KMS-11 (cell line): ENCODE data around the gene CTDSP2.

Experiments used
- H2AFZ ChIP-seq: fragments of 200-600 bp; sonication (generic); 2 replicates; pipeline ENCODE4 v1.6.1; 2016; ENCODE audit warnings: antibody characterized with exemption, mixed run types, low read depth
- H3K27ac ChIP-seq: fragments of 200-600 bp; sonication (generic); 2 replicates; pipeline ENCODE4 v1.6.1; 2016; ENCODE audit warnings: mild to moderate bottlenecking, mixed run types
- H3K27me3 ChIP-seq: fragments of 200-600 bp; sonication (generic); 2 replicates; pipeline ENCODE4 v1.6.1; 2017; ENCODE audit warnings: mild to moderate bottlenecking, low read depth, mixed run types, moderate library complexity; ENCODE audit not compliant: insufficient read depth
- H3K36me3 ChIP-seq: fragments of 200-600 bp; sonication (generic); 2 replicates; pipeline ENCODE4 v1.6.1; 2017; ENCODE audit warnings: mild to moderate bottlenecking, mixed run types; ENCODE audit not compliant: insufficient read depth
- H3K4me1 ChIP-seq: fragments of 200-600 bp; sonication (generic); 2 replicates; pipeline ENCODE4 v1.6.1; 2016; ENCODE audit warnings: mild to moderate bottlenecking, low read depth, mixed run types; ENCODE audit not compliant: poor library complexity, severe bottlenecking
- H3K4me2 ChIP-seq: fragments of 200-600 bp; sonication (generic); 2 replicates; pipeline ENCODE4 v1.7.0; 2016; ENCODE audit warnings: mild to moderate bottlenecking, mixed run types
- H3K4me3 ChIP-seq: fragments of 200-600 bp; sonication (generic); IDR thresholded peaks from 2 replicates; pipeline ENCODE4 v1.6.1; 2017; ENCODE audit warnings: low read depth, low read length, mixed read lengths; ENCODE audit not compliant: insufficient read depth
- H3K79me2 ChIP-seq: fragments of 200-600 bp; sonication (generic); 2 replicates; pipeline ENCODE4 v1.6.1; 2016; ENCODE audit warnings: low read depth, mixed run types; ENCODE audit not compliant: insufficient read depth
- H3K9ac ChIP-seq: fragments of 200-600 bp; sonication (generic); 2 replicates; pipeline ENCODE4 v1.6.1; 2016; ENCODE audit warnings: mild to moderate bottlenecking, mixed run types
- H4K20me1 ChIP-seq: fragments of 200-600 bp; sonication (generic); 2 replicates; pipeline ENCODE4 v1.6.1; 2016; ENCODE audit warnings: mild to moderate bottlenecking, mixed run types; ENCODE audit not compliant: insufficient read depth
- TF ChIP-seq, protein P1 (sequence below): fragments of 200-600 bp; sonication (generic); conservative IDR thresholded peaks from 2 replicates; pipeline ENCODE4 v1.6.1; 2017; ENCODE audit warnings: low read depth, mild to moderate bottlenecking, antibody characterized with exemption, low read length, moderate library complexity, mixed read lengths

Gene CTDSP2

DNA sequence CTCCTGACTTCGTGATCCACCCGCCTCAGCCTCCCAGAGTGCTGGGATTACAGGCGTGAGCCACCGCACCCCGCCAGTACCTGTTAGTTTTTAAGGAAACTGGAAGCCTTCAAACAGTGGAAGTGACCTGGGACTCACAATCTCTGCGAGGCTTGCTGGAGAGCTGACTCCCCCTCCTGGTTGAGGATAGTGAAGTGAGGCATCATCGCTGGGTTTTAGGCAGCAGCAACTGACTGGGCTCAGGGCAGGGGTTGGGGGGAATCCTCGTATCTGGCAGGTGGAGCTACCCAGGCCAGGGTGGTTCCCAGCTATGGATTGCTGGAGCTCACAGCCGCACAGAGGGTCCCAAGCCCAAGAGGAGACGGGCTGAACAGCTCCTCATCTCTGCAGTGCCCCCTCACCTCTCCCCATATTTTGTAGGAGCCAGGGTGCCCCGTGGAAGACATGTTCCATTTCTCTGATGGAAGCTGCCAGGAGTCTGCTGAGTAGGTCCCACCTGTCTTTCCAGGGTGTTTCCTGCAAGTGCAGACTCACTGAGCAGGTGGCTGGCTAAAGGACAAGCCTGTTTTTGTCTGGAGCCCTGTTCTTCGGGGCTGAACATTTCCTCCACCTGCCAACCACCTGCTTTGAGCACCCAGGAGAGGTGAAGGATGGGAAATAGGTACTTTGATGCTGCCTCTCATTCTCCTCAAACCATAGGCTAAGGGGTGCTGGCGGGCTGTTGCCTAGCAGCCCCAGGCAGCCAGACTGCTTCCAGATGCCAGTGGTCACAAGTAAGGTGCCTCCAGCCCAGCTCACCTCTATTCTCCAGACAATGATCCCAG lies 31.1 kb downstream of the CTDSP2 start:
- H3K27ac ChIP-seq, result no peak overlapping the region
- no peak overlapping the region for H2AFZ ChIP-seq
- TF ChIP-seq, protein P1, sequence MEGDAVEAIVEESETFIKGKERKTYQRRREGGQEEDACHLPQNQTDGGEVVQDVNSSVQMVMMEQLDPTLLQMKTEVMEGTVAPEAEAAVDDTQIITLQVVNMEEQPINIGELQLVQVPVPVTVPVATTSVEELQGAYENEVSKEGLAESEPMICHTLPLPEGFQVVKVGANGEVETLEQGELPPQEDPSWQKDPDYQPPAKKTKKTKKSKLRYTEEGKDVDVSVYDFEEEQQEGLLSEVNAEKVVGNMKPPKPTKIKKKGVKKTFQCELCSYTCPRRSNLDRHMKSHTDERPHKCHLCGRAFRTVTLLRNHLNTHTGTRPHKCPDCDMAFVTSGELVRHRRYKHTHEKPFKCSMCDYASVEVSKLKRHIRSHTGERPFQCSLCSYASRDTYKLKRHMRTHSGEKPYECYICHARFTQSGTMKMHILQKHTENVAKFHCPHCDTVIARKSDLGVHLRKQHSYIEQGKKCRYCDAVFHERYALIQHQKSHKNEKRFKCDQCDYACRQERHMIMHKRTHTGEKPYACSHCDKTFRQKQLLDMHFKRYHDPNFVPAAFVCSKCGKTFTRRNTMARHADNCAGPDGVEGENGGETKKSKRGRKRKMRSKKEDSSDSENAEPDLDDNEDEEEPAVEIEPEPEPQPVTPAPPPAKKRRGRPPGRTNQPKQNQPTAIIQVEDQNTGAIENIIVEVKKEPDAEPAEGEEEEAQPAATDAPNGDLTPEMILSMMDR, result no peak
- no peak overlapping the region for H3K4me3 ChIP-seq
- H4K20me1 ChIP-seq, result no peaks in the 10 kb centered on the region
- no peak overlapping the region for H3K9ac ChIP-seq
- no peaks in the 10 kb centered on the region for H3K79me2 ChIP-seq
- no peak overlapping the region for H3K4me2 ChIP-seq
- no peaks in the 10 kb centered on the region for H3K27me3 ChIP-seq
- H3K36me3 ChIP-seq, result no peaks in the 10 kb centered on the region
- no peaks in the 10 kb centered on the region for H3K4me1 ChIP-seq

DNA sequence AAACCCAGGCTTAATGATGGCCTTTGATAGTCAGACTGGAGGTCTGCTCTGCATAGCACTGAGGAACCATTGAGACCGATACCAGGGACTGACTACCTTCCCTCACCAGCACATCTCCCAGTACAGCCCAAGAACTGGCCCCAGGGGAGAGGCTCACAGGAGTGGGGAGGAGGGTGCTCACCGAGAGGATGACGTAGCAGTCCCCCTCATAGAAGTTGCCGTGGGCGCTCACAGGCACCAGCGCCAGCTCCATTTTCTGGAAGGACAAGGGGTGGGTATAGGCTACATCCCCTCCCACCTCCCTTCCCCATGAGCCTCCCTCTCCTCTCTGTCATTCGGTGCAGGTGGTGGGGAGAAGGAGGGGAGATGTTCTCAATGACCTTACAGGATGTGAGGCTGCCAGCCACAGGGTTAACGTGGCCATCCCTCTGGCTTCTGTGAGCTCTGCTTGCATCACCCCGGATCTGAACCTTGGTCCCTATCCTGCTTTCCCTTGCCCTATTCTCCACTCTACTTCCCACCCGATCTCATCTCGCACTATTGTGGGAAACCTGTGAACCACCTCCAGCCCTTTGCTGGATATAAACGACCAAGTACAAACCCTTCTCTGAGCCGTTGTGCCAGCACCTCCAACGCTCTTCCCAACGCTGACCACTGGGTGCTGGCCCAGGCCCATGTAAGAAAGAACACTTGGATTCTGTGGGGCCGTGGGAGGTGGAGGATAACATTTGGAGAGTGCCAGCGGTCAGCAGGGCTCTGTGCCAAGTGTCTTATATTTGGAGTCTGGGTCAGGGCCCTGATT lies 32.4 kb downstream of the CTDSP2 start:
- TF ChIP-seq, protein P1, result no peak
- no peaks in the 10 kb centered on the region for H3K36me3 ChIP-seq
- H3K79me2 ChIP-seq, result no peaks in the 10 kb centered on the region
- H3K27ac ChIP-seq, result no peak overlapping the region
- H3K27me3 ChIP-seq, result no peaks in the 10 kb centered on the region
- H3K4me2 ChIP-seq, result no peak overlapping the region
- no peak overlapping the region for H2AFZ ChIP-seq
- no peak overlapping the region for H3K4me3 ChIP-seq
- no peaks in the 10 kb centered on the region for H3K4me1 ChIP-seq
- no peak overlapping the region for H3K9ac ChIP-seq
- no peaks in the 10 kb centered on the region for H4K20me1 ChIP-seq

DNA sequence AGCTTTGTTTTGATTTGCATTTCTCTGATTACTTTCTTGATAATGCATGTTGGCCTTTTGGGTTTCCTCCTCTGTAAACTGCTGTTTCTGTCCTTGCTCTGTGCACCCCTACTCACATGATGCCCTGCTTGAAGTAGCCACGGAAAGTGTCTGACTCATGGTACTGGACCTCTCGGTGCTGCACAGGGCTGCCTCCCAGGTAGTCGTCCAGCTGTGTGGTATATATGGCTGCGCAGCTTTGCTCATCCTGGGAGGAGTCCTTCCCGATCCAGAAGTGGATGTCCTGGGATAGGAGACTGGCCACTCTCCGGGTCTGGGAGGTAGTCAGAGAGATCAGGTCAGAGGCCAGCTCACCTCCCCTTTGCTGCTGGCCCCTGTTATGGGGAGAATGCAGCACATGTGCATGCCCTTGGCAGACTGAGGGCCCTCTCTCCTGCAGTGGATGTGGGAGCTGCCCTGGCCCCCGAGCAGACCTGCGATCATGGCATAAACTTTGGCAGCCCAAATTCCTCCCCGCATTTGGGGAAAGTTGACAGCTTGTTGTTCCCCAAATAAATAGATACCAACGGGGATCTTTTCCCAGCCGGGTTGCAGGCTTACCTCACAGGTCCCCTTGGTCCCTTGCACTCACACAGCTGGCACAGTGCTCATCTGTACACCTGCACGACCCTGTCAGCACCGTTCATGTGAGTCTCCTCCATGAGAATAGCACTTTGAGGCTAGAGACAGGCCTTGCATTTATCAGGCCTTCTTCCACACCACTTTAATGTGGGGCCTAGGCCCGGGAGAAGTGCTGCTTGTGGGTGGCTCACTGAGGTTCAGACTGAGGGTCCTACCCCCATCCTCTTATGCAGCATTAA lies 33.2 kb downstream of the CTDSP2 start:
- H3K79me2 ChIP-seq, result no peaks in the 10 kb centered on the region
- H3K27ac ChIP-seq, result no peak overlapping the region
- H3K27me3 ChIP-seq, result no peaks in the 10 kb centered on the region
- no peak overlapping the region for H3K4me2 ChIP-seq
- no peak overlapping the region for H3K4me3 ChIP-seq
- no peak overlapping the region for H3K9ac ChIP-seq
- TF ChIP-seq, protein P1, result no peak
- H3K36me3 ChIP-seq, result no peaks in the 10 kb centered on the region
- no peaks in the 10 kb centered on the region for H3K4me1 ChIP-seq
- H4K20me1 ChIP-seq, result no peaks in the 10 kb centered on the region
- H2AFZ ChIP-seq, result no peak overlapping the region

DNA sequence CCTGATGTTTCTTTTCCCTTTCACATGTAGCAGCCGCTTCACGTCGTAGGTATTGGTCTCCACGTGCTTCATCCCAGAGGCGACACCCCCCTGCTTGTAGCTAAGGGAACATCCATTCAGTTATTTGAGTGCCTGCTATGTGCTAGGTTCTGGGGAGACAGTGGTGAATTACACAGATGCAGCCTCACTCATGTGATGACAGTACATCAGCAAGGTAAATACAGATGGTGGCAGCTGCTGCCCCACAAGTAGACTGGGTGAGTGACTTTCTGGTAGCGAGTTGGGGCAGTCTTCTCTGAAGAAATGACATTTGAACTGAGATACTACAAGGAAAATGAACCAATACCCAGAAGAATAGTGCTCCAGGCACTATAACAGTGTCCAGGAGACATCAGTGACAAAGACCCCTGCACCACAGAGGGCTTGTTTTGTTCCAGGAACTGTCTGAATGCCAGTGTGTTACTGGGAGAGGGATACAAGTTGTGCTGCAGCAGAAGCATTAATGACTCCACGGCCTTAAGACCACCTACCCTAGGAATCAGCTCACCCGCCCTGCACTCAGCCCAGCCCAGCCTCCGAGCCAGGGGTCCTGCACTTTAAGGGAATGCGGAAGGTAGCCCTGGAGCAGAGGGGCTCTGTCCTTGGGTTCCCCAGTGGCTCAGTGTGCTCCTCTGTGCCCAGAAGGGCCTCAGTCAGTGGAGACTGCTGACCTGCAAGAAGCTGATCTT lies 35.3 kb downstream of the CTDSP2 start:
- no peak overlapping the region for H3K9ac ChIP-seq
- H3K4me1 ChIP-seq, result no peaks in the 10 kb centered on the region
- H3K4me3 ChIP-seq, result no peak overlapping the region
- no peaks in the 10 kb centered on the region for H3K27me3 ChIP-seq
- H3K27ac ChIP-seq, result no peak overlapping the region
- no peaks in the 10 kb centered on the region for H3K36me3 ChIP-seq
- no peaks in the 10 kb centered on the region for H4K20me1 ChIP-seq
- TF ChIP-seq, protein P1, result no peak
- H3K79me2 ChIP-seq, result no peaks in the 10 kb centered on the region
- no peak overlapping the region for H2AFZ ChIP-seq
- H3K4me2 ChIP-seq, result no peak overlapping the region
